ENCODE measurements around the gene GALNT4.

The GALNT4 gene

GRCh38 chr12:89521364-89522223, 3.0 kb downstream of the GALNT4 start:
- no peak for DNase-seq
- no peak for TF ChIP-seq CTCF (IDR thresholded peaks at IDR 0.05; ENCODE audit: low read depth, low read length)
- Histone ChIP-seq H3K4me3 (ENCODE audit: low read depth, low read length) (no peak overlapping the region), H3K27ac (no peak overlapping the region), H3K9me3 (ENCODE audit: severe bottlenecking) (no peaks in the 10 kb centered on the region), H3K36me3 (peaks cover 20% of the 10 kb centered on the region), H3K27me3 (ENCODE audit: insufficient read depth, low read depth, severe bottlenecking) (no peaks in the 10 kb centered on the region)

GRCh38 chr12:89517720-89518119, 6.9 kb downstream of the GALNT4 start:
- DNase-seq, result no peak
- Histone ChIP-seq H3K9me3 (ENCODE audit: severe bottlenecking) (no peaks in the 10 kb centered on the region), H3K4me3 (ENCODE audit: low read depth, low read length) (no peak overlapping the region), H3K27me3 (ENCODE audit: insufficient read depth, low read depth, severe bottlenecking) (no peaks in the 10 kb centered on the region), H3K36me3 (peaks cover 2% of the 10 kb centered on the region), H3K27ac (no peak overlapping the region)
- TF ChIP-seq CTCF (IDR thresholded peaks at IDR 0.05; ENCODE audit: low read depth, low read length), result no peak

- no peak overlapping the region for H3K27ac ChIP-seq
- H3K36me3 ChIP-seq, result no peaks in the 10 kb centered on the region
- no peak for DNase-seq
Observed at GRCh38 chr12:89516633-89517032, 8.0 kb downstream of the GALNT4 start.

GRCh38 chr12:89514751-89515150, 9.8 kb downstream of the GALNT4 start:
- TF ChIP-seq CTCF (IDR thresholded peaks at IDR 0.05; ENCODE audit: low read depth, low read length), result no peak
- H3K27ac ChIP-seq, result no peak overlapping the region
- H3K4me3 ChIP-seq (ENCODE audit: low read depth, low read length), result no peak overlapping the region
- no peak for DNase-seq
- H3K36me3 ChIP-seq, result no peaks in the 10 kb centered on the region
- no peaks in the 10 kb centered on the region for H3K27me3 ChIP-seq (ENCODE audit: insufficient read depth, low read depth, severe bottlenecking)
- H3K9me3 ChIP-seq (ENCODE audit: severe bottlenecking), result no peaks in the 10 kb centered on the region

More at GRCh38 chr12:89516633-89517032, 8.0 kb downstream of the GALNT4 start:
- Histone ChIP-seq H3K27me3 (ENCODE audit: insufficient read depth, low read depth, severe bottlenecking) (no peaks in the 10 kb centered on the region), H3K4me3 (ENCODE audit: low read depth, low read length) (no peak overlapping the region), H3K9me3 (ENCODE audit: severe bottlenecking) (no peaks in the 10 kb centered on the region)
- TF ChIP-seq CTCF (IDR thresholded peaks at IDR 0.05; ENCODE audit: low read depth, low read length), result no peak

GRCh38 chr12:89513544-89513943, 11.1 kb downstream of the GALNT4 start:
- Histone ChIP-seq H3K36me3 (no peaks in the 10 kb centered on the region), H3K4me3 (ENCODE audit: low read depth, low read length) (no peak overlapping the region), H3K27ac (no peak overlapping the region), H3K9me3 (ENCODE audit: severe bottlenecking) (no peaks in the 10 kb centered on the region), H3K27me3 (ENCODE audit: insufficient read depth, low read depth, severe bottlenecking) (no peaks in the 10 kb centered on the region)
- no peak for TF ChIP-seq CTCF (IDR thresholded peaks at IDR 0.05; ENCODE audit: low read depth, low read length)
- no peak for DNase-seq
